ENCODE data around the gene BCAS4. TPM values are rescaled to one million over a fixed set of nuclear protein-coding genes. Genes with fewer than 3 reads are reported as not detected.
A peak's percentile ranks its signal among the peaks of the same experiment; 100 is the strongest.
"Not testable (repeated sequence)": the region's sequence is repeated elsewhere in the genome, so short reads cannot be mapped to it uniquely, and the experiment has no call there.

BCAS4 gene
- total RNA-seq, 1 experiment from 2014 or later: 29.9 TPM

GRCh38 chr20:50777373-50777772 is 17.5 kb upstream of the BCAS4 start:
- H3K4me1 Mint-ChIP-seq (ENCODE audit: low read depth, unreplicated experiment): peaks cover 4% of the 10 kb centered on the region
- BruUV-seq (replicated peaks): no TSS peak
- no peaks in the 10 kb centered on the region for H3K36me3 ChIP-seq (ENCODE audit: control insufficient read depth, insufficient read depth, low read length)
- POLR2A ChIA-PET: no interaction called here
- H3K9me3 Mint-ChIP-seq (ENCODE audit: unreplicated experiment): no peaks in the 10 kb centered on the region
- intact Hi-C loops (cut with micrococcal nuclease; ENCODE audit: unreplicated experiment): no loop called here
- H3K4me1 ChIP-seq: peaks cover 6% of the 10 kb centered on the region; the same call in 1 of the 2 replicates
- H3K36me3 Mint-ChIP-seq (ENCODE audit: insufficient read depth, unreplicated experiment): no peaks in the 10 kb centered on the region
- no peaks in the 10 kb centered on the region for H3K27me3 ChIP-seq (replicated peaks; ENCODE audit: control insufficient read depth, insufficient read depth, low read length)
- no peaks in the 10 kb centered on the region for H3K27me3 Mint-ChIP-seq (ENCODE audit: insufficient read depth, unreplicated experiment)
- no peak overlapping the region for H3K4me3 ChIP-seq (ENCODE audit: low read depth, low read length)
- no peak overlapping the region for H3K27ac Mint-ChIP-seq (ENCODE audit: unreplicated experiment)
- CTCF ChIA-PET: interaction anchor here (1.4 kb wide), 1 partner anchor 13 kb away, joined by 4 read pairs; no protein-coding TSS in a partner anchor
- no peaks in the 10 kb centered on the region for H3K9me3 ChIP-seq
- H3K4me3 Mint-ChIP-seq (ENCODE audit: unreplicated experiment): no peak overlapping the region
- DNase-seq: no peak
- no peak for TF ChIP-seq CTCF (IDR thresholded peaks at IDR 0.05; ENCODE audit: insufficient read depth in 1 of 2, low read depth in 1 of 2, low read length in 1 of 2, severe bottlenecking in 1 of 2, unreplicated experiment in 1 of 2)

GRCh38 chr20:50778994-50779393 is 15.9 kb upstream of the BCAS4 start:
- intact Hi-C loops (cut with micrococcal nuclease; ENCODE audit: unreplicated experiment); H3K27me3 Mint-ChIP-seq (ENCODE audit: insufficient read depth, unreplicated experiment); H3K4me3 ChIP-seq (ENCODE audit: low read depth, low read length); H3K4me1 ChIP-seq; H3K36me3 ChIP-seq (ENCODE audit: control insufficient read depth, insufficient read depth, low read length); H3K36me3 Mint-ChIP-seq (ENCODE audit: insufficient read depth, unreplicated experiment); H3K9me3 Mint-ChIP-seq (ENCODE audit: unreplicated experiment); H3K4me1 Mint-ChIP-seq (ENCODE audit: low read depth, unreplicated experiment); H3K27ac Mint-ChIP-seq (ENCODE audit: unreplicated experiment); H3K9me3 ChIP-seq; H3K27me3 ChIP-seq (replicated peaks; ENCODE audit: control insufficient read depth, insufficient read depth, low read length); H3K4me3 Mint-ChIP-seq (ENCODE audit: unreplicated experiment); BruUV-seq (replicated peaks): not testable (repeated sequence)
- CTCF ChIA-PET: interaction anchor here (1.0 to 1.7 kb wide), 2 partner anchors 11 to 14 kb away, joined by 3 to 8 read pairs; no protein-coding TSS in a partner anchor
- POLR2A ChIA-PET: interaction anchor here (0.8 to 1.0 kb wide), 2 partner anchors 16 to 17 kb away, joined by 3 read pairs; no protein-coding TSS in a partner anchor
- DNase-seq: peak in 1 of 2 experiments; percentile 27

- ChIA-PET CTCF (interaction anchor here (0.6 to 1.7 kb wide), 3 partner anchors 11 to 94 kb away, joined by 3 to 4 read pairs (median 4); partner anchors contain the start of gene BCAS4), POLR2A (no interaction called here)
- no peaks in the 10 kb centered on the region for H3K27me3 ChIP-seq (replicated peaks; ENCODE audit: control insufficient read depth, insufficient read depth, low read length)
Measured at GRCh38 chr20:50783390-50783789, 11.5 kb upstream of the BCAS4 start.

More at GRCh38 chr20:50783390-50783789, 11.5 kb upstream of the BCAS4 start:
- H3K27me3 Mint-ChIP-seq (ENCODE audit: insufficient read depth, unreplicated experiment): no peaks in the 10 kb centered on the region
- Histone ChIP-seq H3K36me3 (ENCODE audit: control insufficient read depth, insufficient read depth, low read length) (no peaks in the 10 kb centered on the region; the same call in 1 of the 2 replicates), H3K9me3 (no peaks in the 10 kb centered on the region), H3K4me1 (peaks cover 10% of the 10 kb centered on the region), H3K4me3 (ENCODE audit: low read depth, low read length) (no peak overlapping the region)
- H3K4me3 Mint-ChIP-seq (ENCODE audit: unreplicated experiment): no peak overlapping the region
- intact Hi-C loops (cut with micrococcal nuclease; ENCODE audit: unreplicated experiment): loop anchor here (10.0 kb wide), 1 partner anchor 319 kb away; no protein-coding TSS in a partner anchor
- H3K36me3 Mint-ChIP-seq (ENCODE audit: insufficient read depth, unreplicated experiment): no peaks in the 10 kb centered on the region
- TF ChIP-seq CTCF (IDR thresholded peaks at IDR 0.05; ENCODE audit: insufficient read depth in 1 of 2, low read depth in 1 of 2, low read length in 1 of 2, severe bottlenecking in 1 of 2, unreplicated experiment in 1 of 2): no peak
- no peaks in the 10 kb centered on the region for H3K9me3 Mint-ChIP-seq (ENCODE audit: unreplicated experiment)
- H3K27ac Mint-ChIP-seq (ENCODE audit: unreplicated experiment): no peak overlapping the region
- no peak for DNase-seq
- peaks cover 24% of the 10 kb centered on the region for H3K4me1 Mint-ChIP-seq (ENCODE audit: low read depth, unreplicated experiment)
- no TSS peak for BruUV-seq (replicated peaks)

Measured in Caco-2 (cell line).